HS-5 (cell line): ENCODE measurements around the gene GALNT13.

Experiments
- DNase-seq: peaks from one replicate; pipeline ENCODE4 v3.0.0-alpha.2; 2012; ENCODE audit warnings: low read depth

The GALNT13 gene

GRCh38 chr2:154481336-154481735, 609.6 kb downstream of the GALNT13 start:
- no peak for DNase-seq

DNA sequence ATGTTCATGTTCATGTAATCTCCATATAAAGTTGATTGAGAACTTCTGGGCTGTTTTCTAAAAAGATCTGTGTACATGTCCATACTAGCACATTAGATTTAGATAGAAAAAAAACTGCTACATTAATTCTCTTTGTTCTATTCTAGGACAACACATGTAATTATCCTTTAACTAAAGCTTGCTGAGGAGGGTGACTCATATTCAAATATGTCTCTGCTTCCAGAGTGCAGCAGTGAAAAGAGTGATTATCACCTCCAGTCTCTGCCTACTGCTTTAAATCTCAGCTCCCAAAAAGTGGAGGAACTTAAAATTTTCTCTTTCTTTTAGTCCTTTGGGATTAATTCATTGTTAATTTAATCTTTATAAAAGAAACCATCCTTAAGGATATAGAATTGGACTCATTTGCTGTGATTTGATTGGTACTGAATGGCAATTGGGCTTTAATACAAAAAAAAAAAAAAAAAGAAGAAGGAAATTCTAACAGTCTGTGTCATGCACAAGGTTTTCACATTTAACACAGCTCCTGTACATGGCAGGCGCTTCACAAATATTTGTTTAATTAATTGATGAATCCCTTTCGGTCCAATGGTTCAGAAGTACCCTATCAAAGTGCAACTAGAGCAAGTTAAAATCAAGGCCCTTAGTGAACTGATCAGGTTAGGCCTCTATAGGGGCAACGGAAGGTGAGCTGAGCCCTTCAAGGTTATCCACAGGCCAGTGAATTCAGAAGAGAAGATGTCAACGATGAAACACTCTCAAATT, 612.8 kb downstream of the GALNT13 start:
- DNase-seq, result no peak

- no peak for DNase-seq
These were observed 617.1 kb downstream of the GALNT13 start for GRCh38 chr2:154488801-154489200.

GRCh38 chr2:154489266-154489858, 617.6 kb downstream of the GALNT13 start:
- no peak for DNase-seq

GRCh38 chr2:154490530-154490929, 618.8 kb downstream of the GALNT13 start:
- DNase-seq, result no peak

GRCh38 chr2:154495455-154495868, 623.7 kb downstream of the GALNT13 start:
- DNase-seq, result no peak

DNA sequence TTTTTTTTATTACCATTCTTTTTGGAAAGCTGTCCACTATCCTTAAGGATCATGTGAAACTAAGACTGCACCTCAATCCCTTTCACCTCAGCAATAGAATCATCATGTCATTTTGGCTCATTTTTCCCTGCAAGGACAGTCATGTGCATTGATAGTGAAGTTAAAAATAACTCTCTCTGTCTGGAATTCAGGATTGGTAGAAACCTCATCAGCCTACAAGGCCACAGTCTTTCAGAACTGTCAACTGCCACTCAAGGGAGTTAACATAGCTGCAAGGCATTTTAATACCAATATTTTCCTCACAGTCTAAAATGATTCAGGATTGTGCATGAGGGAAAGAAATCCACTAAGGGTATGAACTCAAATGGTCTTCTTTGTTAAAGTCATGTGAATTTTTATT, 625.3 kb downstream of the GALNT13 start:
- no peak for DNase-seq
